ENCODE data around the gene CALCB.
"Not testable (repeated sequence)": the region's sequence is repeated elsewhere in the genome, so short reads cannot be mapped to it uniquely, and the experiment has no call there.

DNA sequence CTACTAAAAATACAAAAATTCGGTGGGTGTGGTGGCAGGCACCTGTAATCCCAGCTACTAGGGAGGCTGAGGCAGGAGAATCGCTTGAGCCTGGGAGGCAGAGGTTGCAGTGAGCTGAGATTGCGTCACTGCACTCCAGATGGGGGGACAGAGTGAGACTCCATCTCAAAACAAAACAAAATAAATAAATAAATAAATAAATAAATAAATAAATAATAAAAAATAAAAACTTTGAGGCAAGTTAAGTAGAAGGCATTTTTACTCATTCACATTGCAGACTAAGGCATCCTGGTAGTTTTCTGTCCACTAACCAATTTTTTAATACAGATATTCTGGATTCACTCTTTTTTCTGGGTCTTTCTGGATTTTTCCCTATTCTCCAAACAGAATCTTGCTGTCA, 26.7 kb upstream of the CALCB start:
- TF ChIP-seq, protein P1, sequence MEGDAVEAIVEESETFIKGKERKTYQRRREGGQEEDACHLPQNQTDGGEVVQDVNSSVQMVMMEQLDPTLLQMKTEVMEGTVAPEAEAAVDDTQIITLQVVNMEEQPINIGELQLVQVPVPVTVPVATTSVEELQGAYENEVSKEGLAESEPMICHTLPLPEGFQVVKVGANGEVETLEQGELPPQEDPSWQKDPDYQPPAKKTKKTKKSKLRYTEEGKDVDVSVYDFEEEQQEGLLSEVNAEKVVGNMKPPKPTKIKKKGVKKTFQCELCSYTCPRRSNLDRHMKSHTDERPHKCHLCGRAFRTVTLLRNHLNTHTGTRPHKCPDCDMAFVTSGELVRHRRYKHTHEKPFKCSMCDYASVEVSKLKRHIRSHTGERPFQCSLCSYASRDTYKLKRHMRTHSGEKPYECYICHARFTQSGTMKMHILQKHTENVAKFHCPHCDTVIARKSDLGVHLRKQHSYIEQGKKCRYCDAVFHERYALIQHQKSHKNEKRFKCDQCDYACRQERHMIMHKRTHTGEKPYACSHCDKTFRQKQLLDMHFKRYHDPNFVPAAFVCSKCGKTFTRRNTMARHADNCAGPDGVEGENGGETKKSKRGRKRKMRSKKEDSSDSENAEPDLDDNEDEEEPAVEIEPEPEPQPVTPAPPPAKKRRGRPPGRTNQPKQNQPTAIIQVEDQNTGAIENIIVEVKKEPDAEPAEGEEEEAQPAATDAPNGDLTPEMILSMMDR (IDR thresholded peaks at IDR 0.05; ENCODE audit: low read depth, low read length): not testable (repeated sequence)
- TF ChIP-seq, protein P2, sequence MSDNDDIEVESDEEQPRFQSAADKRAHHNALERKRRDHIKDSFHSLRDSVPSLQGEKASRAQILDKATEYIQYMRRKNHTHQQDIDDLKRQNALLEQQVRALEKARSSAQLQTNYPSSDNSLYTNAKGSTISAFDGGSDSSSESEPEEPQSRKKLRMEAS (IDR thresholded peaks at IDR 0.05; ENCODE audit: low read depth, low read length): not testable (repeated sequence)
